GM19452 (cell line): Measurements from ENCODE around the gene ADK.

Experiments used
- ATAC-seq: cut with Tn5 transposase; IDR thresholded peaks from one replicate; pipeline ENCODE4 v1.9.1; 2021; ENCODE audit not compliant: unreplicated experiment

ADK gene

DNA sequence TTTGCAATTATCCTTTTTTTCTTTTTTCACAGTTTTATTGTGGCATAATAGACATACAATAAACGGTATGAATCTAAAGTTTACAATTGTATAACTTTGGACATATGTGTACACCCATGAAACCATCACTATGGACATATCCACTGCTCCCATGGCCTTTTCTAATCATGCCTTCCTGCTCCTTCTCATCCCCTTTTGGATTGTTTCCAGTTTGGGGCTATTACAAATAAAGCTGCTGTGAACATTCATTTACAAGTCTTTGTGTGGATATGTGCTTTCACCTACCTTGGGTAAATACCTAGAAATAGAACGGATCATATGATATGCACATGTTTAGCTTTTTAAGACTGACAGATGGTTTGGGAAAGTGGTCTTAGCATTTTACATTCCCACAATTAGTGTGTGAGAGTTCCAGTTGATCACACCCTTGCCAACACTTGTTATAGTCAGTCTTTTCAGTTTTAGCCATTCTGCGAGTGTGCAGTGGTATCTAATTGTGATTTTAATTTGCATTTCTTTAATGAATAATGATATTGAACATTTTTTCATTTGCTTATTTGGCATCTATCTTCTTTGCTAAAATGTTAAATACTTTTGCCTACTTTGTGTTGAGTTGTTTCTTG lies 554.4 kb downstream of the ADK start:
- no peak for ATAC-seq

DNA sequence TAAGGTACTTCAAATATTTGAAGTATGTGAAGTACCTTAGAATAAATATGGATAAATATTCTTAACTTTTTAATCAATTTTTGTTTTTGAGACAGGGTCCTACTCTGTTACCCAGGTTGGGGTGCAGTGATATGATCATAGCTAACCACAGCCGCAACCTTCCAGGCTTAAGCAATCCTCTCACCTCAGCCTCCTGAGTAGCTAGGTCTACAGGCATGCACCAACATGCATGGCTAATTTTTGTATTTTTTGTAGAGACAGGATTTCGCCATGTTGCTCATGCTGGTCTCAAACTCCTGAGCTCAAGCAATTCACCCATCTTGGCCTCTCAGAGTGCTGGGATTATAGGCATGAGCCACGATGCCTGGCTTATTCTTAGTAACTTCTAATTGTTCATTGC lies 555.9 kb downstream of the ADK start:
- no peak for ATAC-seq

DNA sequence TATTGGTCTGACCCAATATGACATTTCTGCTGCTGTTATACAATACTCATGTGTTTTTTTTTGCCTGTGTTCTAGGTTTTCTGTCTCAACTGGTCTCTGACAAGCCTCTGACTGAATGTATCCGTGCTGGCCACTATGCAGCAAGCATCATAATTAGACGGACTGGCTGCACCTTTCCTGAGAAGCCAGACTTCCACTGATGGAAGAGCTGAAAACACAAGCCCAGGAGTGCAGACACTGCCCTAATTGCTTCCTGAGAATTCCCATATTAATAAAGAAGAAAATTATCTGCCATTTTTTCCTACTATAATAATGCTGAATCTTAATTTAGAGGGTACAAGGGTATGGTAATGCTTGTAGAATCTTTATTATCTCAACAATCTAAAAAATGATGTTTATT lies 557.2 kb downstream of the ADK start:
- ATAC-seq, result no peak

DNA sequence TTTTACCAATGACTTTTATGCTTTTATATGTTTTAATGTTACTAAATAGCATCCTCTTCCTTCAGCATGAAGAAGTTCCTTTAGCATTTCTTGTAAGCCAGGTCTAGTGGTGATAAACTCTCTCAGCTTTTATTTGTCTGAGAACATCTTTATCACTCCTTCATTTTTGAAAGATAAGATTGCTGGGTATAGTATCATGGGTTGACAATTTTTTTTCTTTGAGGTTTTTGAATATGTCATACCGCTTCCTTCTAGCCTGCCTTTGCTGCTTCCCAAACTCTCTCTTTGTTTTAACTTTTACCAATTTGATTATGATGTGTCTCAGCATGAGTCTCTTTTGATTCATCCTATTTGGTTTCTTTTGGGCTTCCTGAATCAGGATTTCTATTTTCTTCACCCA lies 567.2 kb downstream of the ADK start:
- no peak for ATAC-seq

DNA sequence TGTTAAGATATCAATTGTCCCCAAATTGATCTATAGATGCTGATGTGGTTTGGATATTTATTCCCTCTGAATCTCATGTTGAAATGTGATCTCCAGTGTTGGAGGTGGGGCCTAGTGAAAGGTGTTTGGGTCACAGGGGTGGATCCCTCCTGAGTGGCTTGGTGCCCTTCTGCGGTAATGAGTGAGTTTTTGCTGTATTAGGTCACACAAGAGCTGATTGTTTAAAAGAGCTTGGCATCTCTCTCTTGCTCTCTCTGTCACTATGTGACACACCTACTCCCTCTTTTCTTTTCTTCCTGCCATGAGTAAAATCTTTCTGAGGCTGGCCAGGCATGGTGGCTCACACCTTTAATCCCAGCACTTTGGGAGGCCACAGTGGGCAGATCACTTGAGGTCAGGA lies 577.2 kb downstream of the ADK start:
- no peak for ATAC-seq

DNA sequence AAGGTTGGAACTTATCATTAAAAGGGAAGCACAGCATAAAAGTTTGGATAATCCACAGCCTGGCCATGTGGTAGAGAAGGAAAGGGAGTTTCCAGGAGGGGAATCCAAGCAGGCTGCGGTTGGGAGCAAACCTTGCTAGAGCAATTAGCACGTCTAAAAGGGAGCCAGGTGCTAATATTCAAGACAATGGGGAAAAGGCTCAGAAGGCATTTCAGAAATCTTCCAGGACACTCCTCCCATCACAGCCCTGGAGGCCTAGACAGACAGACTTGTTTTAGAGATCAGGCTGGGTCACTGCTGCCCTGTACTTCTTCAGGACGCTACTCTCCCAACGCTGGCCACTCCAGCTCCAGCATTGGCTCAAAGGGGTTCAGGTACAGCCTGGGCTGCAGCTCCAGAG lies 579.2 kb downstream of the ADK start:
- ATAC-seq, result no peak

DNA sequence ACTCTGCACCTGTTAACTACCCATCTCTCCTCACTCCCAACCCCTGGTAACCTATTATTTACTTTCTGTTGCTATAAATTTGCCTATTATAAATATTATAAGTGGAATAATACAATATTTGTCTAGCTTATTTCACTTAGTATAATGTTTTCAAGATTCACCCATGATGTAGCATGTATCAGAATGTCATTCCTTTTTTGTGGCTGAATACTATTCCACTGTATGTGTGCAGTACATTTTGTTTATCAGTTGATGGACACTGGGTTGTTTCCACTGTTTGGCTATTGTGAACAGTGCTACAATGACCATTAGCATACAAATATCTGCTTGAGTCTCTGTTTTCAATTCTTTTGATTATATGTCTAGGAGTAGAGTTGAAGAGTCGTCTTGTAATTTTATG lies 582.6 kb downstream of the ADK start:
- ATAC-seq, result no peak

DNA sequence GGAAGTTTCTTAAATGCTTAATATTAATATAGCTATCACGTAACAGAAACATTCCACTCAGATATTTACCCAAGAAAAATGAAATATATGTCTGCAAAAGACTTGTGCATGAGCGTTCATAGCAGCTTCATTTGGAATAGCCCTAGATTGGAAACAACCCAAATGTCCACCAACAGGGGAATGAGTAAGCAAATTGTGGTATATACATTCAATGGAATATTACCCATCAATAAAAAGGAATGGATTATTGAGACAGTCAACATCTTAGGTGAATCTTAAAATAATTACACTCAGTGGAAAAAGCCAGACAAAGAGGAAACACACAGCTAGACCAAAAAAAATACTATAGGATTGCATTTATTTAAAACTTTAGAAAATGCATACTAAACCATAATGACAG lies 585.0 kb downstream of the ADK start:
- ATAC-seq, result no peak

DNA sequence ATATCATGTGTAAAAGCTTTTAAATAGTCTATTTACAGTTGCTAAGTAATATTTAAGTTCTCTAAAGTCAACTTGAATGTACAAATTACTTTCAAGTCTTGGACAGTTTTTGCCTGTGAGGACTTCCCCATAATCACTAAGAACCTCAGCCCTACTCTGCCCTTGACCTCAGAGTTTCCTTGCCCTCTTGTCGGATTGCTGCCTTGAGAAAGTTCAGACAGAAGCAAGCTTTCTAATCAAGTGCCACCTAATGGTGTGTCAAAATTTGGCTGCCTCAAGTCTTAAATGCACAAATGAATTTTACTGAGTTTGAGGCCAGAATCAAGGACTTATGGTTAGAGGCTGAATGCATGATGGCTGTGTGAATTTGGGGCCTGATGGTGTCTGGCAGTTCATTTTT lies 587.0 kb downstream of the ADK start:
- no peak for ATAC-seq

DNA sequence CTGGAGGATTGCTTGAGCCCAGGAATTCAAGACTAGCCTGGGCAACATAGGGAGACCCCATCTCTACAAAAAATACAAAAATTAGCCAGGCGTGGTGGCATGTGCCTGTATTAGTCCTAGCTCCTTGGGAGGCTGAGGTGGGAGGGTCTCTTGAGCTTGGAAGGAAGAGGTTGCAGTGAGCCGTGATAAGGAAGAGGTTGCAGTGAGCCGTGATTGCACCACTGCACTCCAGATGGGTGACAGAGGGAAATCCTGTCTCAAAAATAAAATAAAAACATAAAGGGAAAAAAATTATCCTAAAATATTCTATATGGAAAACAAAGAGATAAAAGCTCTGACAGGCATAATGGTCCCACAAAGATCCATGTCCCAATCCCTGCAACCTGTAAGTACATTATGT lies 587.5 kb downstream of the ADK start:
- ATAC-seq, result no peak

DNA sequence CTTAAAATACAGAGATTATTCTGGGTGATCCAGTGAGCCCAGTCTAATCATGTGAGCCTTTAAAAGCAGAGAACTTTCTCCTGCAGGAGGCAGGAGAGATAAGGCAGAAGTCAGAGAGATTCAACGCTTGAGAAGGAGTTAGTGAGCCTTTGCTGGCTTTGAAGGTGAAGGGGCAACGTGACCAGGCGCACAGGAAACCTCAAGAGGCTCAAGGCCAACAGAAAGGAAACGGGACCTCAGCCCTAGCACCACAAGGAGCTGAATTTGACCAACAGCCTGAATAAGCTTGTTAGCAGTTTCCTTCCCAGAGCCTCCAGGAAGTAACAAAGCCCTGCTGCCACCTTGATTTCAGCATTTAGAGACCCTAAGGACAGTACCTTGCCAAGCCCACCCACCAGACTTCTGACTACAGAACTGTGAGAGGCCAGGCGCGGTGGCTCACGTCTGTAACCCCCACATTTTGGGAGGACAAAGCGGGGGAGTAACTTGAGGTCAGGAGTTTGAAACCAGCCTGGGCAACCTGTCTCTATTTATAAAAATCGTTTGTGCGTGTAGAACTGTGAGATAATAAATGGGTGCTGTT lies 588.1 kb downstream of the ADK start:
- peak; percentile 89 for ATAC-seq

DNA sequence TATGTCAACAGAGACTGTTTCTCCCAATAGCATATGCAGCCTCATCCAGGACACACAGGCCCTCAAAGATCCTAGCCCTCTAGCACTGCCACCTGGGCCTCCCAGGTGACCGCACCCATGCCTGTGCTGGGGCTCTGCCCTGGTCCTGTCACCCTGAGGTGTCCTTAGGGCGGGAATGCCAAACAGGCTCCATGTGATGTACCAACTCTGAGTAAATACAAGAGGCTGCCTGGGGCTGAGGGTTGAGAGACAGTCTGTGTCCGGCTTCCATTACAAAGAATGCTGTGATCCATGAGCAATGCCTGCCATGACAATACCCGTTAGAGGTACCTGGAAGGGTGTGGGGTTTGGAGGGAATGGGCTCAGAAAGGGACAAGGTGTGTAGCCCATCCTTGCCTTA lies 592.4 kb downstream of the ADK start:
- ATAC-seq, result no peak

DNA sequence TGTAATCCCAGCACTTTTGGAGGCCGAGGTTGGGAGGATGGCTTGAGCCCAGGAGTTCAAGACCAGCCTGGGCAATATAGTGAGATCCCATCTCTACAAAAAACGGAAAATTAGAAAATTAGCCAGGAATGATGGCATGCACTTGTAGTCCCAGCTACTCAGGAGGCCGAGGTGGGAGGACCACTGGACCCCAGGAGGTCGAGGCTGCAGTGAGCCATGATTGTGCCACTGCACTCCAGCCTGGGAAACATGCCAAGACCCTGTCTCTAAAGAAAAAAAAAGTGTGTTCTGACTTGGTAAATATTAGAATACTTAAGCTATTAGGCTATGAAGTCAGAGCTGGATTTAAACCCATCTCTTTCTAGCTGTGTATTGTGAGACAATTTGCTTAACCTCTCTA lies 594.4 kb downstream of the ADK start:
- ATAC-seq, result no peak

DNA sequence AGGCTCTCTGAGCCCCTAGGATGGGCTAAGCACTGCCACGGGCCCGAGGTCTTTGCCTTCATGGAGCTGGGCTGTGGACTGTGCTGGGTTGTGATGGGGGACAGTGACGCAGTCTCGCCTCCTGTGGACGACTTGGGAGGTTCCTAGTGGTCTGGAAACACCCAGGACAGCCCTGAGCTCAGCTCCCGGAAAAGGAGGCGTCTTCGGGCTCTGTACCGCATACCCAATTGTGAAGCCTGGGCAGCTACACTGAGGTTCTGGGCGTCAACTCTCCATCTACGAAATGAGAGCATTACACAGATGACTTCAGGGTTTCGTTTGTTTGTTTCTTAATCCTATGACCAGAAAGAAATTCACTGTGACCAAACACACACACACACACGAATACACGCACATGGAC lies 595.8 kb downstream of the ADK start:
- ATAC-seq, result no peak

DNA sequence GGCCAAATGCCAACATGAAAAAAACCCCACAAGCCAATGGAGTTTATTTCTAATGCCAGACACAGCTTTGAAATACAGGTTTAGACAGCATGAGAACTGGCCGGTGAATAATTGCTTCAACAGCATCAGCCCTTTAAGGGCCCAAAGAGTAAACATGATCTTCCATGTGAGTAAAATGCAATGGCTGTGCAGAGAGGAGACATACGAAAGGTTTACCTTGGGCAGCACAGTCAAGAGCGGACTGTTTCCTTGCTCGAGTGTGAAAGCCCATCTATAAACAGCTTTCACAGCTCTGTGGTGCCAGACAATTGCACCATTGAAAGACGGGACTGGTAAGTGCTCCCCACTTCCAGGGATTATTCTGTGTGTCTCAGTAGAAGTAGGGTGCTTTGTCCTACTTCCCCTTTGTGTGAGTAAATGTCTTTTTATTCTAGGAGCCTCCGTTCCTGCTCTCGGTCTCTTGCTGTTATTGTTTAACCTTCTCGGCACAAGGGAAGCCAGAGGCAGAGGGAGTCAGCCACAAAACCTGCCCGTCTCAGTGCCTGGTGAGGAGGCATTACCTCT lies 597.5 kb downstream of the ADK start:
- ATAC-seq, result no peak

DNA sequence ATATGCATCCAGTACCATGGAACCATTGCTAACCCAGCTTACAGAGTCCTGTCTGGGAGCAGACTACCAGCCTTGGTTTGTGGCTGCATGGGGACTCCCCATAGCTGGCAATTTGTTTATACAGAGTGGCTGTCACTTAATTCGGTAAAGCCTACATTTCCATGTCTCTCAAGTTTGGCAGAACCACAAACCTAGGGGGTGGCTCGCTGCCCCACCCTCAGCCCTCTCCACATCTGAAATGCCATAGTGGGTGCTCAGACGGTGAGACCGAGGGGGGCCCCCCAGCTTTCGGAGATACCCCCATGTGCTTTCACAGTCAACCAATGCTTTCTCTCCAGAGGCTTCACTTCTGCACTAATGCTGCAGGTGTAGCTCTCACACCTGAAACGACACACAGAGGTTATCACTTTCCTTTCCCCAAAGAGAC lies 599.8 kb downstream of the ADK start:
- no peak for ATAC-seq

DNA sequence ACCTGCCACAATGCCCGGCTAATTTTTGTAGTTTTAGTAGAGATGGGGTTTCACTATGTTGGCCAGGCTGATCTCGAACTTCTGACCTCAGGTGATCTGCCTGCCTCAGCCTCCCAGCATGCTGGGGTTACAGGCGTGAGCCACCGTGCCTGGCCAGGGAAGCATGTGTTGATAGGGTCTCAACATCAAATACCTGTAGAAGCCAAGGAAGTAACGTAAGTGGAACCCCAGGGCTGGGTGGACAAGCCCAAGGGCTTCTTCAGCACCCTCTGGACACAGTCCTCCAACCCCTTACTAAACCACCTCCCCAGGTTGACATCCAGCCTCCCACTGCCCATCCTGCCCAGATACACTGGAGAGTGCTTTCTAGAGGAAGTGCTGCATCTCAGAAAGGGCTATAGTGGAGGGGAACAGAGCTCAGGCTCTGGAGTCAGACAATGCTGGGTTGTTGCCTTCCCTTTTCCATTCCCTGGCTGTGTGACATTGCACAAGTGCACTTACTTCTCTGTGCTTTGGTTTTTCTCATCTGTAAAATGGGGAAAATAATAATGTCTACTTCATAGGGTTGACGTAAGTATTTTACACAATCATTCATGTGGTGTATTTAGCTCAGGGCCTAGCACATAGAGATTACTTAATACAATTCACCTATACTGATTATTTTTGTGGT lies 601.5 kb downstream of the ADK start:
- no peak for ATAC-seq

DNA sequence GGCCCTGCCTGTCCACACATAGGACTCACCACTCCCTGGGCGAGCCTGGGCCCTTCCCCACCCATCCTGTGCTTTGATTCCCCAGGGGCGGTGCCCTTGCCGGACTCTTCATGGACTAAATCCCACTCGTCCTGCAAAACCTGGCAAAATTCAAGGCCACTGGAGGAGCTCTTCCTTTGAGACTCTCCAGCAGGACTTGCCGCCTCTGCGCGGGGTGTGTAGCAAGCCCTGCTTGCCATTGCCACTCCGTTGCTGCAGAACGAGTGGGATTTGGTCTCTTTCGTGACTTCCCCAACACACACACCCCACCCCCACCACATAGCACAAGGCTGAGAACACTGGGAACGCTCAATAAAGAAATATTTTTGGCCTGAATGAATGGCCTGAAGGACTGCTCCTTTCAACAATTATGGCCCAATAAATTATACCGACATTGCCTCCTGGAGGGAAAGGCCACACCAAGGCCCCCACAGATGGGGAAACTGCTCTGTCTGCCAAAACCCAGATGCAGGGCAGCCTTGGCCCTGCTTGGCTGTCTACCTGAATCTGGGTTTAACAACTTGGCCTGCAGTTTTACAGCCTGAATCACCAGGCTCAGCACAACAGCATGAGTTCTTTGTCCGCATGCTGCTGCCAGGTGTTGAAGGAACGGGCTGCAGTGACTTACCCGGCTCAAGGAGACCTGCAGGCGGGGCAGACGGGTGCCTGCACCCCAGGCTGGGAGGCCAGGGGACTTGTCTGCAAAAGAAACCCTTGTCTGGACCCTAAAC lies 602.6 kb downstream of the ADK start:
- ATAC-seq, result no peak

DNA sequence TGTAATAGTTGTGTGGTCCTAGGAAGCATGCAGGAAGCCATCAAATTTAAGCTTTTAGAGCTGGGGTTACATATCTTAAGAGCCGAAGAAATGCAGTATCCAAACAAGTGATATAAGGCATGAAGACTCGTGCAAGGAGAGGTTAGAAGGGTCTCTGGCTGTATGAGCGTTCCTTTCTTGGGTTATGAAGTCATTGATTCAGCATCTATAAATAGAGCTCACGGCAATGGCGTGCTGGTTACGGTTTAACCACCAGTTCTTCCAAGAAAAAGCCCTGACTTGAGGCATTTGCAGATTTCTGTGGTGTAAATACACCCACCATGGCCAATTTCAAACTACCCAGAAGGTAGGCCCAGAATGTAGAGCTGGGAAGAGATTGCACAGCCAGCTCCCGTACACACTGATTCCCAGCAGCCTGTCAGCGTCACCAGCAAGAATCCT lies 603.4 kb downstream of the ADK start:
- ATAC-seq, result no peak

DNA sequence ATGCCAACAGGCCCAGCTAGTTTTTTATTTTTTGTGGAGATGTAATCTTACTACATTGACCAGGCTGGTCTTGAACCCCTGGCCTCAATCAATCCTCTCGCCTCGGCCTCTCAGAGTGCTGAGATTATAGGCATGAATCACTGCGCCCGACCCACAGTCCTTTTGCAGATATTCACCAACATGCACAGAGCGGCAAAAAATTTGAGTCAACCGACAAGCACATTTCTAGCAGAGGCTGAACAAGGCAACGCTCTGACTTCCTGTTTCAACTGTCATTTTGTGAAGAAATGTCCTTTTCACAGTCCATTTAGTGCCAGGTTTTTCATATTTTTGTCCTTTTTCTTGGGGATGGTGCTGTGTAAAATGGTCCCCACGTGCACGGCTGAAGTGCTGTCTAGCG lies 604.3 kb downstream of the ADK start:
- ATAC-seq, result no peak
